Stimulated activated CD8-positive, alpha-beta memory T cell treated with anti-CD3 and anti-CD28 coated beads, Interleukin-4, amount 100 ng/mL, for 48 hours (primary cell): Measurements from ENCODE around the gene SF3B6.

Experiments
- DNase-seq: peaks from one replicate; pipeline ENCODE4 v3.0.0-alpha.2; 2020

Gene SF3B6

GRCh38 chr2:24088821-24089359 is 12.8 kb upstream of the SF3B6 start:
- DNase-seq: no peak

GRCh38 chr2:24087032-24087431 is 10.9 kb upstream of the SF3B6 start:
- no peak for DNase-seq

- DNase-seq: no peak
These were observed 10.1 kb upstream of the SF3B6 start for GRCh38 chr2:24086241-24086640.

GRCh38 chr2:24085200-24085489 is 9.0 kb upstream of the SF3B6 start:
- no peak for DNase-seq

GRCh38 chr2:24084386-24085199 is 8.5 kb upstream of the SF3B6 start, which contains the start of gene TP53I3:
TSS of gene TP53I3 (minus strand) at chr2:24084834. CDS start at chr2:24084326, 508 bp downstream.
- peak; percentile 91 for DNase-seq

GRCh38 chr2:24083567-24084385 is 7.7 kb upstream of the SF3B6 start:
- DNase-seq: no peak

DNA sequence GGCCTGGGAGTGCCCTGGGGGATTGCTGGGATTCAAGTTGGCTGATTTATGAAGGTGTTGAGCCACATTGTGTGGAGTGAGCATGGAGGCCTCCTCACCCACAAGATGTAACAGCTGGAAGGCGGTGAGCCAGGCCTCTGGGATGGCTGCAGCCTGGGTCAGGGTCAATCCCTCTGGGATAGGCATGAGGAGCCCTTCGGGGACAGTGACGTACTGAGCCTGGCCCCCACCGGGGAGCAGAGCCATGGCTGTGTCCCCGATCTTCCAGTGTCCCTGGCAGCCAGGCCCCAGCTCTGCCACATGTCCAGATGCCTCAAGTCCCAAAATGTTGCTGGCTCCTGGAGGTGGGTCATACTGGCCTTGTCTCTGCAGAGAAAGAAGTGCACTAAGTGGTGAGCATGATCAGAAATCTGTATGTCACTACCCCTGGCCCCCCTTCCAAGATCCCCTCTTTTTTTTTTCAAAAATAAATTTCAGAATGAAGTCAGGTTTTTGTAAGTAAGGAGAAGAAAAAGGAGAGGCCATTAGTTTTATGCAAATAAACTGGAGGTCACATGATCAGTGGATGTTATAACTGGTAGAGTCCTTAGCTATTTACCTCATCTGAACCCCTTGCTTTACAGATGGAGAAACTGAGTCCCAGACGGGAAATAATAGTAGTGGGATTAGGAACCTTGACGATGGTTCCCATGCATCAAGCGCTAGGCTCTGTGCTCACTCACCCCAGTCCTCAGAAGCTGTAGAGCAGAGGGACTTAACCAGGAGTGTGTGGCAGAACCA is 6.9 kb upstream of the SF3B6 start:
- DNase-seq: no peak

- DNase-seq: no peak
These were observed 4.6 kb upstream of the SF3B6 start for GRCh38 chr2:24080701-24081100.

DNA sequence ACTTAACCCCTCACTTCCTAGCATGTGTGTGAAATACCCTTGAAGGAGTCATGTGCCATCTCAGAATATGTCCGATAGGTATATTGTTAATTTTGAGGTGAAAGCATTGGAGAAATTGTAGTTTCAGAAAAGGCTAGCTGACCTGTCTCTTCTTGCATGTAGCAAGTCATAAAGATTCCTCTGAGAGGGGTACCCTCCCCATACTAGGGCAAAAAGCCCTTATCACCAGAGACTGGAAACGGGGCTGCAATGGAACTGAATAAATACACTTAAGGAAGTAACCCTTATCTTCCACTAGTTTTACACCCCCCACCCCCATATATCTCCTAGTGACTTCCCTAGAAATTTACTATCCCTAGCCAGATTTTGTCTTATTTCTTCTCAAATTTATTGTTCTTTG is 1.8 kb upstream of the SF3B6 start:
- no peak for DNase-seq

DNA sequence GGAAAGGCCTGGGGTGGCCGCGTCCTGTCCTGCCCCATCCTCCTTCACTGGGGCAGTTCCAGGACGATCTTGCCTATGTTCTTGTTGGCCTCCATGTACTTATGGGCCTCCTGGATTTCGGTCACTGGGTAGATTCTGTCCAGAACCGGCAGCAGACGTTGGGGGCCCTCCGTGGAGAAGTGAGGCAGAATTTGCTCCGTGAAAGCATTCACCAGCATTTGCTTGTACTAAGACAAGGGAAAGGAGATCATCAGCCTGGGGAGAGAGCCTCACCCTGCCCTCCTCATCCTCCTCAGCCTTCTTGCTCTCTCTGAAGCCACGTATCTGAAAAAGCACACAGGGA is 1.4 kb upstream of the SF3B6 start:
- DNase-seq: no peak

GRCh38 chr2:24076849-24077534 is 866 bp upstream of the SF3B6 start:
- peak; percentile 35 for DNase-seq

GRCh38 chr2:24075259-24075658 is 867 bp downstream of the SF3B6 start:
- no peak for DNase-seq

DNA sequence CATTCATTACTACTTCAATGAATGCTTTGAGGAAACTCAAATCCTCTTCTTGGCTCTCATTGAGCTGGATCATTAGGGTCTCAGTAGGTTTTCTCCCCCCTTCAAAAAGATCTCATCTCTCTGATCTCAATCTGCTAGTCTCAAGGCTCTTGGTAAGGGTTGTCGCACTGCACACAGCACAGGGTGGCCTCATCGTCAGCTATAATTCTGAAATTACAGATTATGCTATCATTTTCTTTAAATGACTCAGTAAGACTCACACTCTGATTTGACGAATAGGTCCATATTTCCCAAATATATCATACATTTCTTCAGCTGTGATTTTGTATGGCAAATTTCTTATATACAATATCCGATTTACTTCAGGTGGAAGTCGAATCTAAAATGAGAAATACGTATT is 2.3 kb downstream of the SF3B6 start:
- DNase-seq: no peak

DNA sequence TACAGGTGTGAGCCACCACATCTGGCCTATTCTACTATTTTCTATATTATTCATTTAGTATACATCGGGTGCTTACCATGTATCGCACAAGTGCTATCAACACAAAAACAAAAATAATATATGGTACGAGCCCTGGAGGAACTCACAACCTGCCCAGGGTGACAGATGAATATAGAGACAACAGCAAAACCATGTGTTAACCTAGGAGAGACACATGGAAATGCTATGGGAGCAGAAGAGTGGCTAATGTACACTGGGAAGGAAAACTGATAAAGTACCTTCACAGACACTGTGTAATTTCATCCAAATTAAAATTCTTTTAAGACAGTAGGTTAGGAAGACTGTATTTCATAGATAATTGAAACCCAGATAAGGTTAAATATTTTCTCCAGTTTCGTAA is 3.9 kb downstream of the SF3B6 start:
- no peak for DNase-seq

DNA sequence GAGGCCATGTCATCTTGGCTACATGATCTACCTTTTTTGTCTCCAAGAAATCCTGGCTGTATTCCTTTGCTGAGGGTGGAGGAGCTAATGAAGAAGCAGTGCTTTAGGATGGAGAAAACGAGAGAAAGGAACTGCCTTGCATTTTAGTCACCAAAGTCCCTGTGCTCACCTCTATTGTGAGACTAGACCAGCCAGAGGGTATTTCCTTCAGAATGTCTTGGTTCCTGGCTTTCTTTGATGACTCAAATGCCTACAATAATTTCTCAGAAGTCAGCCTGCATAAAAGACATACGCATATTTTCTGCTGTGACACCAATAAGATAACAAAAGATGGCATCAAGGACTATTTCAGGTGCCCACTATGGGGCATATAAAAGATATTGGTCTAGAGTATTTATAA is 10.8 kb downstream of the SF3B6 start:
- no peak for DNase-seq

DNA sequence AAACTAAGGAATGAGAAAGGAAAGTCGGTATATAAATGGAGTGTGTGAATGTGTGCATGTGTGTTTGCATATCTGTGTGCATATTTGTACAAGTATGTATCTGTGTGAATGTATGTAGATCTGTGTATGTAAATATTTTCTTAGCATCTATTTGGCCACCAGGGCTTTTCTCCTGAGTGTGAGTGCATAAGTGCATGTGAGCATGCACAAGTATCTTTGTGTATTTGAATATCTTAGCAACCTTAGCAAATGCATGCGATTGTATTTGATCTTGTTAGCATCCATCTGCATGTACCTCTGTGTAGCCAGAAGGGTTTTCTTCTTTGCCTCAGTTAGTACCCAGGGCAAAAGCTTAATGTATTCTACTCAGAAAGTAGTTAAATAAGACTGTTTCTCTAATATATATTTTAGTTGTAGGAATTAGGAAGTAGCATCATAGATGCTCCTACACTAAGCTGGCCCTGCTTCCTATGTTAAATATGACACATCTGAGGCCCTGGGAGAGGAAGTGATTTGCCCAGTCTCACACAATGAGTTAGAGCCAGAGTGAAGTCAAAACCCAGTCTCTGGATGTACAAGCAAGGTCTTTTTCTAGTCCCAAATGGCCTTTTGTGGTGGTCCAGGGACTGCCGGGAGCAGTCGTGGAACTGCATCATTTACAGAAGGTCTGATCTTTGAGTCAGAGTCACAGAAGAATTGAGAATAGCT is 17.4 kb downstream of the SF3B6 start:
- DNase-seq: no peak

- no peak for DNase-seq
These were observed 20.4 kb downstream of the SF3B6 start for GRCh38 chr2:24055750-24056149.

DNA sequence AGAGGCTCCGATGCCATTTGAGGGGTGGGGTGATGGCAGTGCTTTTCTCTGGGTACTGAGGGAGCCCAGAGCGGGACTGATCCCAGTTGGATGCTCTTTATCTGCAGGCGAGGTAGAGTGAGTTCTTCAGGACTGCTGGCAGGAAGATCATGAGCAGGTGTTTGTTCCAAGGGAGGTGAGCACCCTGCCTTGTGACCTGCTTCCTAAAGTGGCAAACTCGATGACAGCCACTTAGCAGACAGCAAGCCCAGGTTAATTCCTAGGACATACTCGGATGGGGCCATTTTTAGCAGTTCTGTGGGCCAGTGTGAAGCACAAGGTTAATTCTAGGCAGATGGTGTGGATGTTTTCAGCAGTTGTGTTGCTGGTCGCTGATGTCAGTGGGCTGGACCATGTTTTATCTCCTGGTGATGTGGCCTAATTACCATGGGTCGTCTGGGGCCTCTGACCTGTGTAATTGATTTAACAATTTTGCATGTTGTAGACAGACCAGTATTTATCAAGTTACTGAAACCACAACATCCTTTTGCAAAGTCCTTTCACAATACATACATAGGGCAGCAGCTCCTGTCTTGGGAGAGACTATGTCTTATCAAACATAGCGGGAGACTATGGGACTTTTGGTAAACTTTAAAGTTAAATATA is 21.6 kb downstream of the SF3B6 start:
- no peak for DNase-seq

GRCh38 chr2:24052951-24053350 is 23.2 kb downstream of the SF3B6 start:
- no peak for DNase-seq

DNA sequence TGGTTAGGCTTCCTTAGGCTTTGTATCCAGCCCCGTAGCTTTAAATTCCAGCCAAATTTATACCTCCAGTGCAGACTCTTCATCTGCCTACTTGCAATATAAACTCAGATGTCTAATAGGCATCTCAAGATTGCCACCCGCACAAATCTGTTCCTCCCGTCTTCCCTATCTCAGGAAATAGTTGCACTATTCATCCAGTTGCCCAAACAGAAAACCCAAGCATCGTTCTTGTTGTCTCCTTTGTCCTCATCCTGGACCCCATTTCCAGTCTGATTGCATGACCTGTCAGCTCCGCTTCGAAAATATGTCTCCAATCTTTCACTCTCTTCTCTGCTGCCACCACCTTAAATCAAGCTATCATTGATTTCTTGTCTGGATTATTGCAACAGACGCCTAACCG is 24.3 kb downstream of the SF3B6 start:
- DNase-seq: no peak
